Stimulated activated CD4-positive, alpha-beta T cell treated with anti-CD3 and anti-CD28 coated beads, Interleukin-1b, Interleukin-23, amount 100 ng/mL, for 4 hours (primary cell): Measurements from ENCODE around the gene GPR162.

Experiments used
- DNase-seq, 2 donors: peaks; one replicate each; pipeline ENCODE4 v3.0.0-alpha.2; 2020; ENCODE audit warnings: low read depth in 2 of 2

Gene GPR162

GRCh38 chr12:6786416-6787094 is 35.1 kb upstream of the GPR162 start:
- DNase-seq: no peak

GRCh38 chr12:6787309-6787708 is 34.3 kb upstream of the GPR162 start:
- no peak for DNase-seq

- peak; percentile 41 to 64 for DNase-seq
Observed at GRCh38 chr12:6788972-6789924, 32.4 kb upstream of the GPR162 start, which contains the start of gene CD4. TSS of gene CD4 (plus strand) at chr12:6789528. CDS start at chr12:6800139, 10,611 bp downstream.

GRCh38 chr12:6790496-6791150 is 31.0 kb upstream of the GPR162 start:
- DNase-seq: no peak

- DNase-seq: no peak
Observed at GRCh38 chr12:6791931-6792520, 29.6 kb upstream of the GPR162 start.

- no peak for DNase-seq
Observed at GRCh38 chr12:6792522-6793201, 29.0 kb upstream of the GPR162 start.

- no peak for DNase-seq
Observed at GRCh38 chr12:6795088-6795487, 26.5 kb upstream of the GPR162 start.

- no peak for DNase-seq
Observed at GRCh38 chr12:6796576-6796975, 25.0 kb upstream of the GPR162 start.

GRCh38 chr12:6799147-6799546 is 22.5 kb upstream of the GPR162 start:
- DNase-seq: no peak

GRCh38 chr12:6807170-6807569 is 14.5 kb upstream of the GPR162 start:
- DNase-seq: no peak

- DNase-seq: no peak
Observed at GRCh38 chr12:6809056-6809455, 12.6 kb upstream of the GPR162 start.

GRCh38 chr12:6810758-6811157 is 10.9 kb upstream of the GPR162 start:
- no peak for DNase-seq

GRCh38 chr12:6813363-6813762 is 8.3 kb upstream of the GPR162 start:
- DNase-seq: no peak

GRCh38 chr12:6816598-6816997 is 5.0 kb upstream of the GPR162 start:
- no peak for DNase-seq

- DNase-seq: no peak
Observed at GRCh38 chr12:6817098-6817497, 4.5 kb upstream of the GPR162 start.

GRCh38 chr12:6817662-6818157 is 3.9 kb upstream of the GPR162 start:
- no peak for DNase-seq

- DNase-seq: no peak
Observed at GRCh38 chr12:6818222-6818621, 3.4 kb upstream of the GPR162 start.

- no peak for DNase-seq
Observed at GRCh38 chr12:6818645-6819044, 3.0 kb upstream of the GPR162 start.

GRCh38 chr12:6819106-6820030 is 2.3 kb upstream of the GPR162 start:
- DNase-seq: no peak

GRCh38 chr12:6820166-6820565 is 1.5 kb upstream of the GPR162 start:
- DNase-seq: no peak
